ENCODE results near the gene TMBIM1.

The TMBIM1 gene

DNA sequence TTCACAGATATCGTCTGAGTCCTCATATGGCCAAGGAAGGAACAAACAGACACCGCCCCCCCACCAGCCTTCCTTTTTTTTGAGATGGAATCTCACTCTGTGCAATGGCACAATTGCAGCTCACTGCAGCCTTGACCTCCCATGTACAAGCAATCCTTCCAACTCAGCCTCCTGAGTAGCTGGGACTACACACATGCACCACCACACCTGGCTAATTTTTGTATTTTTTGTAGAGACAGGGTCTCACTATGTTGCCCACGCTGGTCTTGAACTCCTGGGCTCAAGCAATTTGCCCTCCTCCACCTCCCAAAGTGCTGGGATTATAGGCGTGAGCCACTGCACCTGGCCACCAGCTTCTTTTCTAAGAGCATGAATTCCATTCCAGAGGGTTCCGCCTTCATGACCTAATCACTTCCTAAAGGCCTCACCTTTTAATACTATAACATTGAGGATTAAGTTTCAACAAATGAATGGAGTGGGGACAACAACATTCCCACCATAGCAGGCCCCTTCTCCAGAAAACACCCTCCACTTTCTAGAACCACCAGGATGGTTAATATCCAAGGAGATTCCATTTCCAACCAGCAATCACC, 2.2 kb upstream of the TMBIM1 start:
- Histone ChIP-seq H3K9me2 (replicated peaks; ENCODE audit: insufficient read depth, low read length) (no peaks in the 10 kb centered on the region), H3K9ac (ENCODE audit: low read length) (no peak overlapping the region), H3K4me2 (ENCODE audit: low read depth, low read length) (peak overlapping the region; percentile 17; the same call in 1 of the 2 replicates), H3K79me2 (ENCODE audit: low read length) (peaks cover 27% of the 10 kb centered on the region), H3K27me3 (replicated peaks; ENCODE audit: insufficient read depth, low read length) (no peaks in the 10 kb centered on the region), H2AFZ (ENCODE audit: low read length) (no peak overlapping the region), H4K20me1 (ENCODE audit: insufficient read depth, low read length) (no peaks in the 10 kb centered on the region), H3K9me3 (replicated peaks; ENCODE audit: insufficient read depth, low read length) (no peaks in the 10 kb centered on the region), H3F3A (ENCODE audit: insufficient read depth, low read length) (peaks cover 31% of the 10 kb centered on the region), H3K4me1 (ENCODE audit: low read length) (peaks cover 47% of the 10 kb centered on the region), H3K4me3 (ENCODE audit: low read length) (no peak overlapping the region), H3K27ac (ENCODE audit: low read length) (peak overlapping the region; percentile 9; the same call in 1 of the 2 replicates), H3K36me3 (replicated peaks; ENCODE audit: insufficient read depth, low read length) (no peaks in the 10 kb centered on the region)
- no peak for DNase-seq
- no peak for TF ChIP-seq CTCF (IDR thresholded peaks at IDR 0.05; ENCODE audit: low read length)
- no peak for TF ChIP-seq EZH2 (optimal IDR thresholded peaks at IDR 0.05; ENCODE audit: low read depth, low read length)
- TF ChIP-seq EZH2phosphoT487 (IDR thresholded peaks at IDR 0.05; ENCODE audit: low read length), result no peak

GRCh38 chr2:218293715-218294429, 1.6 kb upstream of the TMBIM1 start:
- peaks cover 48% of the 10 kb centered on the region for H3K4me1 ChIP-seq (ENCODE audit: low read length)
- no peak overlapping the region for H3K27ac ChIP-seq (ENCODE audit: low read length)
- no peak overlapping the region for H3K9ac ChIP-seq (ENCODE audit: low read length)
- H3K27me3 ChIP-seq (replicated peaks; ENCODE audit: insufficient read depth, low read length), result no peaks in the 10 kb centered on the region
- no peaks in the 10 kb centered on the region for H3K36me3 ChIP-seq (replicated peaks; ENCODE audit: insufficient read depth, low read length)
- H4K20me1 ChIP-seq (ENCODE audit: insufficient read depth, low read length), result no peaks in the 10 kb centered on the region
- no peaks in the 10 kb centered on the region for H3K9me2 ChIP-seq (replicated peaks; ENCODE audit: insufficient read depth, low read length)
- DNase-seq, result no peak
- TF ChIP-seq CTCF (IDR thresholded peaks at IDR 0.05; ENCODE audit: low read length) (no peak), EZH2 (optimal IDR thresholded peaks at IDR 0.05; ENCODE audit: low read depth, low read length) (no peak), EZH2phosphoT487 (IDR thresholded peaks at IDR 0.05; ENCODE audit: low read length) (no peak)
- H2AFZ ChIP-seq (ENCODE audit: low read length), result no peak overlapping the region
- H3K4me3 ChIP-seq (ENCODE audit: low read length), result no peak overlapping the region
- no peaks in the 10 kb centered on the region for H3K9me3 ChIP-seq (replicated peaks; ENCODE audit: insufficient read depth, low read length)
- peaks cover 31% of the 10 kb centered on the region for H3F3A ChIP-seq (ENCODE audit: insufficient read depth, low read length)
- no peak overlapping the region for H3K4me2 ChIP-seq (ENCODE audit: low read depth, low read length)
- H3K79me2 ChIP-seq (ENCODE audit: low read length), result peaks cover 34% of the 10 kb centered on the region

DNA sequence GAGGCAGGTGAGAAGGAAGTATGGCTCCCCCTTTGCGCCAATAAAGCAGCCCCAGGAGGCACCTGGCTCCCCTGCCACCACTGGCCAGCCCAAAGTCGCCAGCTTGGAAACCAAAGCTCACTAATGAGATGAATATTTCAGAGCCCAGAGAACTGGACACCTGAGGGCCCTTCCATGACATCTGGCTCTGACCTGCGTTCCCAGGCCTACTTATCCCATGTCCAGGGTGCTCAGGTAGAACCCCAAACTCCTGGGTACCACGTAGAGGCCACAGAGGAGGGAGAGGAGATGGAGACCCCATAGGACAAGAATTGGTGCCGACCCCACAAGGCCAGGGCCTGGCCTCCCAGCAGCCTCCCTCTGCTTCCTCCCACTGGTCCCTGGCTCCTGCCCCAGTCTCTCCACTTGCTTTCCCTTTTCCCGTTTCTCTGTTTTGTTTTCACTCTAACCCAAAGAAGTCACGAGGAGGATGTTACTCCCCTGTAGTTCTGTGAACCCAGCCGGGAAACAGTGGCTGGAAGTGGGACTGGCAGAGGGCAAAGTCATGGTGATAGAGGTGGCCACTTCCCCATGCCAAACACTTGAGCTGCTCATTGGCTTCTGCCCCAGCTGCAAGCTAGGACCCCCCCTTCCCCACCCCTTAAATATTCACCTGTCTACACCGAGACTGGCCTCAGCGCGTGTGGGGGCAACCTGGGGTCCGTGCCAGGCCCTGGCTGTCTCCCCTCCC, 820 bp downstream of the TMBIM1 start:
- Histone ChIP-seq H3K4me3 (ENCODE audit: low read length) (peak overlapping the region; percentile 81), H3K27ac (ENCODE audit: low read length) (peak overlapping the region; percentile 83), H3K36me3 (replicated peaks; ENCODE audit: insufficient read depth, low read length) (no peaks in the 10 kb centered on the region), H4K20me1 (ENCODE audit: insufficient read depth, low read length) (no peaks in the 10 kb centered on the region), H3F3A (ENCODE audit: insufficient read depth, low read length) (peaks cover 37% of the 10 kb centered on the region), H2AFZ (ENCODE audit: low read length) (peak overlapping the region; percentile 60), H3K79me2 (ENCODE audit: low read length) (peaks cover 49% of the 10 kb centered on the region), H3K9me3 (replicated peaks; ENCODE audit: insufficient read depth, low read length) (no peaks in the 10 kb centered on the region), H3K4me2 (ENCODE audit: low read depth, low read length) (peak overlapping the region; percentile 97), H3K9me2 (replicated peaks; ENCODE audit: insufficient read depth, low read length) (no peaks in the 10 kb centered on the region), H3K9ac (ENCODE audit: low read length) (peak overlapping the region; percentile 80), H3K27me3 (replicated peaks; ENCODE audit: insufficient read depth, low read length) (no peaks in the 10 kb centered on the region), H3K4me1 (ENCODE audit: low read length) (peaks cover 54% of the 10 kb centered on the region)
- TF ChIP-seq EZH2phosphoT487 (IDR thresholded peaks at IDR 0.05; ENCODE audit: low read length), result no peak
- no peak for TF ChIP-seq CTCF (IDR thresholded peaks at IDR 0.05; ENCODE audit: low read length)
- TF ChIP-seq EZH2 (optimal IDR thresholded peaks at IDR 0.05; ENCODE audit: low read depth, low read length), result no peak
- no peak for DNase-seq

Data from MM.1S (cell line).